Epidermal melanocyte (primary cell): ENCODE data around the gene RSPO4.
A peak's percentile ranks its signal among the peaks of the same experiment; 100 is the strongest.

Source experiments
- DNase-seq: peaks from one replicate; pipeline ENCODE4 v3.0.0; 2011; ENCODE audit warnings: low spot score; ENCODE audit not compliant: insufficient read length

Gene RSPO4

DNA sequence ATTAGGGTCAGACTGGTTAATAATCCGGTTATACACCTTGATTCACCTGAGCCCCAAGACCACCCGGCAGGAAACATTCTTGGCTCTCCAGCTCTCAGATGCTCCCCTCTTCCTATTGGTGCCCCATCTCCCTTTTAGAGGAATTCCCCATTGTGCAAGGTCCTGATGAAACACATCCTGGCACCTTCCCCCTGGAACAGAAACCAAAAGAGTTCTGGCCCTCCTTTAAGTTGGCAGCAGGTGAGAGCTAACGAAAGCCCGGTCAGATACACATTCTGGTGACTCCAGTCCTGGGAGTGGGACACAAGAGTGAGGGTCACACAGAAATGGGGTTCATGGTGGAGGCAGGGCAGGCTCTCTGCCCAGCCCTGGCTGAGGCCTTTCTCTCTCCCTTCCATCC, 32.2 kb downstream of the RSPO4 start:
- no peak for DNase-seq

GRCh38 chr20:967796-968742, 34.0 kb downstream of the RSPO4 start:
- no peak for DNase-seq

DNA sequence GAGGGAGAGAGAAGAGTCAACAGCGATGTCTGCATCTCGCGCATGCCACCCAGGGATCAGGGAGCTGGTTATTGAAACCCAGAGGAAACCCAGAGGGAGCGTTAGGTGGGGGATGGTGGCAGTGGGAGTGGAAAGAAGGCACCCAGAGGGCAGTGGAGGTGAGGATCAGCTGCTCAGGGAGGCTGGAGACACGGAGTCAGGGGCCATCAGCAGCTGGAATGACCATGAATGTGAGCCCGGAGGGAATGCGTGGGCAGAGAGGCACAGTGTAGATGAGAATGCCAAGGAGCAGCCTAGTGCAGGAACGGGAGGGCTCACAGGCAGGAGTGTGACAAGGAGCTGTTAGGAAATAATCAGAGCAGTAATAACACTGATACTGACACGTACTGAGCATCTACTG, 36.2 kb downstream of the RSPO4 start:
- no peak for DNase-seq

DNA sequence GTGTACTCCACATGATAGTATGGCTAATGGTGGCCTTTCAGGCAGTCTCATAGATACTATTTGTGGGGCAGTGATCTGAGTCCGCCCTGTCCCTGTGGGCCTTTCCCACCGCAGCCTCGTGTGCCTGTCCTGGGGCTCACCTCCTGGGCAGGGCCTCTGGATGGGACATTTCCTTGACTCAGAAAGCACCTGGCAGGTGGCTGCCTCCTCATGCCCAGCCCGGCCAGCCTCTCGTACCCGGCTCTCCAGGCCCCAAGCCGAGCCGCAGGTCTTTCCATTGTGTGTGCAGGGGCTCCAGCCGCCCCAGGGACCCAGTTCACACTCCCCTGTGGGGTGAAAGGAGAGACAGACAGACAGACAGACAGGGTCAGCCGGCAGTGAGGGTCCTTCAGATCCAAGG, 38.3 kb downstream of the RSPO4 start:
- DNase-seq: no peak

DNA sequence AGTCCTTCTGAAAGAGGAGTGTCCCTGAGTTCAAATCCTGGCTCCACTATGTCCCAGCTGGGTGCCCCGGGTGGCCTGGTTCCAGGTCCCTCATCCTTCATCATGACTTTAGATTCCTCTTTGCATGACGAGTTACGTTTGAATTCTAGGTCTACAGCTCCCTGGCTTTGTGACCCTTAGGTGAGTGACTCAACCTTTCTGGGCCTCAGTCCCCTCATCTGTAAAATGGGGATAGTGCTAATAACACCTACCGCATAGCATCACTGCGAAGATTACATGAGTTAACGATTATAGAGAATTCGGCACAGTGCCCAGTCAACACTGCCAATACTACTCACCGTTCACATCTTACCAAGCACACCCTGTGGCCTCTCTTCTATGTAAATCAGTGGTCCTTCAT, 39.4 kb downstream of the RSPO4 start:
- DNase-seq: no peak

DNA sequence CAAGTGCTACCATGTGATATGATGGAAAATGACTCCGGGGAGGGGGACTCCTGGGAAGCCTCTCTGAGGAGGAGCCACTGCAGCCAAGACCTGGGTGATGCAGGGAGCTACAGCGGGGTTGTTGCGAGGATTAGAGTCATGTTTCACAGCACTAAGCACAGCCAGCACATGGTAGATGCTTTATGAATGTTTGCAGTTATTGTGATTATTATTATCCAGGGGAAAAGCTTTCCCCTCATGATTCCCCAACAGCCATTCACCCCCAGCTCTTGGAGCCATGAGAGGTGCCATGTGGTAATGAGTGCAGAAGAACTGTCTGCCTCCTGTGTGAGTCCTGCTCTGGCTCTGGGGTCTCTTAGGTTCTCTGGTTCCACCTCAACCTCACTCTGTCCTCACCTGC, 39.9 kb downstream of the RSPO4 start:
- DNase-seq: no peak

GRCh38 chr20:961768-962167, 40.3 kb downstream of the RSPO4 start:
- DNase-seq: no peak

- no peak for DNase-seq
Observed at GRCh38 chr20:959996-960615, 42.0 kb downstream of the RSPO4 start.

- DNase-seq: no peak
Observed at GRCh38 chr20:958936-959815, 42.9 kb downstream of the RSPO4 start.

DNA sequence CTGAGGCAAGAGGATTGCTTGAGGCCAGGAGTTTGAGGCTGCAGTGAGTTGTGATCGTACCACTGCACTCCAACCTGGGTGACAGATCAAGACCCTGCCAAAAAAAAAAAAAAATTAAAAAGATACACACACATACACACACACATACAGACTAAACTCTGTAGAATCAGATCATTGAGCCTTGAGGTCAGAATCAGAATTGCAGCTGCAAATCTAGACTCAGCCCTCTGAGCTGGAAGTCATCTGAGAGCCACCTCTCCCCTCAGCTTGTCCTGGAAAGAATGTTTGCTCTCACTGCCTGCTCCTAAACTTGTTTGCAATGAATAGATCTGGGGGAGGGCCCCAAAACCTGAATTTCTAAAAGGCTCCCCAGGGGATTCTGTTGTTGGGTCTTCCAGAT, 44.6 kb downstream of the RSPO4 start:
- no peak for DNase-seq

- DNase-seq: peak; percentile 78
Observed at GRCh38 chr20:956330-956951, 45.7 kb downstream of the RSPO4 start.

GRCh38 chr20:955656-956055, 46.5 kb downstream of the RSPO4 start:
- no peak for DNase-seq

DNA sequence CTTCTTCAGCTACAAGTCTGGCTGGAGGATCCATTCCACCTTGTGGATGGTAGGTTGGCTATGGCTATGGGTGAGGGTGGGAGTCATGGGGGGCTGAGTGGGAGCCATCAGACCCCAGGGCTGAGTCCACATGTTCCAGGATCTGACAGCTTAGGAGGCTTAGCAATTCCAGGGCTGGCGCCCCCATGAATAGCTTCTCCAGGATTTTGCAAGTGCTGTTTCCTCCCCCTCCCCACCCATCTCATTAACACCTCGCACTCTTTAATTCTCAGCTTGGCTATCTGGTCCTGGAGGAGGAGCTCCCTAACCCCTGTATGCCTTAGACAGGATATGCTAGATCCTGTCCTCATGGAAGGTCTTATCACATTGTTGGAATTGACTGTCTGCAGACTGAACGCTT, 47.0 kb downstream of the RSPO4 start:
- DNase-seq: no peak

GRCh38 chr20:953742-954141, 48.4 kb downstream of the RSPO4 start:
- no peak for DNase-seq

GRCh38 chr20:952196-952795, 49.8 kb downstream of the RSPO4 start:
- no peak for DNase-seq

DNA sequence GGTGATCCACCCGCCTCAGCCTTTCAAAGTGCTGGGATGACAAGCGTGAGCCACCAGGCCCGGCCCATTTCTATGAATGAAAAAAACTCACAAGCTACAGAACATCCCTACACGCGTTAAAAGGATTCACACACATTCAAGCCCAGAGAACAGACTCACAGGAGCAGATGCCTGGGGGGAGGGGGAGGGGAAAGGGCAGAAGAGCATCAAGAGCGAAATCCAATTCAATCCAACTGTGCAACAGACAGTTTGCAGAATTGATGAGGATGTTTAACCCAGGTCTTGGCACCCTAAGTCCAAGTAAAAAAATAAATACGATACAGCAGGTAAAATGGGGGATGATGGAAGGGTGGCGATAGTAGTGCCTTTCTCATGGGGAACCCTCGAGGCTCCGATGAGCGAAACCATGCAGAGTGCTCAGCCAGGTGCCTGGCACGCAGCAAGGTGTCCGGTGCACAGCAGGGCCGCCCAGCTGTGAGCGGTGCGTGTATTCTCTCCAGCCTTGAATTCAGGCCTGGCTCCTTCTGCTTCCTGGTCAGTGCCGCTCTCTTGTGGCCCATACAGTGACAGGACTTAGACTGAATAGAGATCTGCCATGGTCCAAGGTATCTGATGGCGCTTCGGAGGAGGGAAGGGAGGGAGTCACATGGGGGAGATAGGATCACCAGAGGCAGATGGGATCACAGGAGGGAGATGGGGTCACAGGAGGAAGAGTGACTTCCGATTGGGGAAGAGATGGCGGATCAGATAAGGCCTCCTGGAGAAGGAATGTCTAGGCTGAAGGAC, 50.5 kb downstream of the RSPO4 start:
- DNase-seq: no peak

- DNase-seq: no peak
Observed at GRCh38 chr20:949717-950116, 52.4 kb downstream of the RSPO4 start.

DNA sequence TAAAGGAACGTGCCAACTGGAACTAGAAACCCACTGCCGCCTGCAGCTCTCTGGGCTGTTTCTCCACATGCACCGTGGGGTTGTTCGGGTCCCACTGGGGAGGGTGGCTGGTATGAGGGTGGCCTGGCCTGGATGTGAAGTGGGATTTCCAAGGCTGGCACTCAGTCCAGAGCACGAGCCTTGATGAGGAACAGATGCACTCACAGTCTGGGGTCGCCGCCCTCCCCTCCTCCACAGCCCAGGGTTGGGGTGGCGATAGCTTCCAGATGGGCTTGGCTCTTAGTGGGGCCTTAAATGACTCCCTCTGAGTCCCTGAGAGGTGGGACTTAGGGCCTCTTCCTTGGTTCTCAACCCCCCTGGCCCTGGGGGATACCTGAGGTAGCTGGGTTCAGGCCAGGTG, 55.3 kb downstream of the RSPO4 start:
- DNase-seq: no peak

DNA sequence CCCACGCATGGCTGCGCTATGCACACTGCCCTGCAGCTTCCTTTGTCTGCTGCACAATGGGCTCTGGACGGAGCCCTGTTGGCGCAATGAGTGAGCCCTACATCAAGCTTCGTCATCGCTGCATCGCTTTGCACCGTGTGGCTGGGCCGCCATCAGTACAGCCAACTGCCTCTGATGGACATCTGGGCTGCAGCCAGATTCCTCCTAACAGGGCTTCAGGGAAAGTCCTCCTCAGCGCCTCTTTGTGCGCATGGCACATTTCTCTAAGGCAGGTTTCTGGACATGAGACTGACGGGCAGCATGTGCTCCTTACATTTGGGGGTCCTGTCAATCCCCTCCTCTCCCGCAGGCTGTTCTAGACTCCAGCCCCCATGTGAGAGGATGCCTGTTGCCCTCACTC, 56.3 kb downstream of the RSPO4 start:
- DNase-seq: no peak

DNA sequence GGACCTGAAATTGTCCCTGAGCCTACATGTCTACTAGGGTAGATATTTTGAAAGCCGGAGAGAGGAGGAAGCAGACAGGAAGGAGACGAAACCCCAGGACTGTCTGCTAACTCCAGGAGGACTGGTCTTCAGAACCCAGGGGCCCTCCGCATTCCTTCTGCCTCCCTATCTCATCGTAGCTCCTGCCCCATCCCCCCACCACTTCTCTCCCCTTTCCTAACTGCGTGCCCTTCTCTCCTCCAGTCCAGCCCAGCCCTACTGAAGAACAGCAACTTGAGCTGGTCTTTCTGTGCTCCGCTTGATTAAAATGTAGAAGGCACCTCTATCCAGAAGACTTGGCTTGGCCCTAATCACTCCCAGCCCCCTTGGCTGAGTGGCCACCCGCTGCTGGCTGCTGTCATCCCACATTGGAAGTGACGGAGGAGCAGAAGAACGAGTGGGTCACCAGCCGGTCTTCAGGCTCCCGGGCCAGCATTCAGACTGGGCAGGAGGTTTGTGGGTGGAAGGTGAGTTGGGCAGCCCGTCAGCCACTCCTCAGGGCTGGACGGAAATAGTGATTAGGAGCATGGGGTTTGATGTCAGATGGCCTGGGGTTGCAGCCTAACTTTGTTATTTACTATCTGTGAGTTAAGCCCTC, 57.2 kb downstream of the RSPO4 start:
- DNase-seq: no peak
